CD14-positive monocyte (primary cell): Measurements from ENCODE around the gene MCF2L. TPM values are rescaled to one million over a fixed set of nuclear protein-coding genes. Genes with fewer than 3 reads are reported as not detected.

Experiments
- DNase-seq, 3 donors: peaks; one replicate each; pipeline ENCODE4 v3.0.0-alpha.2; 2011 to 2022
- H2AFZ ChIP-seq: 2 replicates; pipeline ENCODE4 v1.6.0; 2012; ENCODE audit warnings: mild to moderate bottlenecking, low read depth, low read length, inconsistent platforms; ENCODE audit not compliant: insufficient read depth, poor library complexity, severe bottlenecking
- H3K27ac ChIP-seq, 2 donors: 1 replicate in 1 of 2; 2 replicates in 1 of 2; pipeline ENCODE4 v1.5.1; 2012 to 2013; ENCODE audit warnings: low read length in 2 of 2, control low read depth in 1 of 2, inconsistent platforms in 1 of 2, low read depth in 1 of 2, mild to moderate bottlenecking in 1 of 2
- H3K27me3 ChIP-seq, 2 donors: one replicate each; pipeline versions ENCODE4 v1.6.0 to v1.6.1; 2011 to 2013; ENCODE audit warnings: low read length in 2 of 2; ENCODE audit not compliant: control insufficient read depth in 2 of 2, insufficient read depth in 2 of 2
- H3K36me3 ChIP-seq, 2 donors: replicated peaks in 1 of 2; 1 replicate in 1 of 2; 2 replicates in 1 of 2; pipeline versions ENCODE4 v1.5.1 to v1.6.1; 2012 to 2013; ENCODE audit warnings: low read length in 2 of 2, control low read depth in 1 of 2, inconsistent platforms in 1 of 2, mild to moderate bottlenecking in 1 of 2; ENCODE audit not compliant: insufficient read depth in 2 of 2, control insufficient read depth in 1 of 2
- H3K4me1 ChIP-seq, 2 donors: 1 replicate in 1 of 2; 2 replicates in 1 of 2; pipeline versions ENCODE4 v1.5.1 to v1.6.1; 2012 to 2013; ENCODE audit warnings: low read length in 2 of 2, control low read depth in 1 of 2, inconsistent platforms in 1 of 2, mild to moderate bottlenecking in 1 of 2, moderate library complexity in 1 of 2; ENCODE audit not compliant: insufficient read depth in 2 of 2, control insufficient read depth in 1 of 2
- H3K4me2 ChIP-seq: replicated peaks from 2 replicates; pipeline ENCODE3; 2012; ENCODE audit warnings: low read length, moderate library complexity, mild to moderate bottlenecking; ENCODE audit not compliant: poor library complexity, severe bottlenecking; ENCODE audit errors: extremely low read depth
- H3K4me3 ChIP-seq, 3 experiments: fragments of 200-600 bp in 1 of 3; sonication (generic) in 1 of 3; replicated peaks in 1 of 3; 1 replicate in 2 of 3; 2 replicates in 1 of 3; pipeline ENCODE4 v1.5.1; 2011 to 2013; ENCODE audit warnings: low read length in 3 of 3, mild to moderate bottlenecking in 3 of 3, control low read depth in 2 of 3, low read depth in 2 of 3, inconsistent platforms in 1 of 3, moderate library complexity in 1 of 3
- H3K79me2 ChIP-seq: 2 replicates; pipeline ENCODE4 v1.6.0; 2012; ENCODE audit warnings: mild to moderate bottlenecking, control low read depth, inconsistent platforms, low read length, moderate library complexity; ENCODE audit not compliant: insufficient read depth
- H3K9ac ChIP-seq: 2 replicates; pipeline ENCODE4 v1.6.0; 2017; ENCODE audit warnings: low read length, mild to moderate bottlenecking; ENCODE audit not compliant: insufficient read depth, poor library complexity, severe bottlenecking
- H3K9me3 ChIP-seq, 2 donors: replicated peaks in 1 of 2; 1 replicate in 1 of 2; 2 replicates in 1 of 2; pipeline versions ENCODE4 v1.5.1 to v1.6.1; 2012 to 2013; ENCODE audit warnings: low read length in 2 of 2, control low read depth in 1 of 2; ENCODE audit not compliant: control insufficient read depth in 1 of 2, insufficient read depth in 1 of 2
- H4K20me1 ChIP-seq: 2 replicates; pipeline ENCODE4 v1.6.0; 2012; ENCODE audit warnings: mild to moderate bottlenecking, low read length, control low read depth, moderate library complexity; ENCODE audit not compliant: insufficient read depth
- H3K27ac Mint-ChIP-seq, 7 donors: one replicate each; pipeline ENCODE4 v1.8.0; 2020; ENCODE audit warnings: mild to moderate bottlenecking in 7 of 7, mixed read lengths in 7 of 7, moderate library complexity in 6 of 7, inconsistent platforms in 2 of 7
- H3K27me3 Mint-ChIP-seq, 3 donors: one replicate each; pipeline ENCODE4 v1.8.0; 2021 to 2022; ENCODE audit warnings: low read depth in 3 of 3, mild to moderate bottlenecking in 3 of 3, mixed read lengths in 3 of 3, moderate library complexity in 3 of 3, inconsistent platforms in 1 of 3
- H3K36me3 Mint-ChIP-seq, 2 donors: one replicate each; pipeline ENCODE4 v1.8.0; 2020; ENCODE audit warnings: mixed read lengths in 2 of 2, inconsistent platforms in 1 of 2, mild to moderate bottlenecking in 1 of 2
- H3K4me1 Mint-ChIP-seq: one replicate; pipeline ENCODE4 v1.8.0; 2020; ENCODE audit warnings: mild to moderate bottlenecking, mixed read lengths
- H3K4me3 Mint-ChIP-seq, 2 donors: one replicate each; pipeline ENCODE4 v1.8.0; 2020; ENCODE audit warnings: mild to moderate bottlenecking in 2 of 2, mixed read lengths in 2 of 2, moderate library complexity in 1 of 2
- H3K9me3 Mint-ChIP-seq, 7 donors: one replicate each; pipeline ENCODE4 v1.8.0; 2020 to 2022; ENCODE audit warnings: mixed read lengths in 7 of 7, mild to moderate bottlenecking in 6 of 7, moderate library complexity in 6 of 7, inconsistent platforms in 2 of 7
- WGBS: methylation state at CpG from one replicate; pipeline ENCODE4 v1.1.5; 2013; ENCODE audit warnings: missing lambda C conversion rate; ENCODE audit not compliant: insufficient coverage; 5-methylcytosine and 5-hydroxymethylcytosine counted together
- intact Hi-C, 2 donors: fragments of 100-400 bp; cut with micrococcal nuclease; formaldehyde crosslinking; loops; one replicate each; pipeline versions ENCODE4 v1.15.0 to v1.15.1; 2023
- polyA plus RNA-seq, 3 donors: library from polyadenylated mRNA; depleted of rRNA in 1 of 3; unstranded in 2 of 3; stranded (reverse) in 1 of 3; fragments of 300-500 nt in 2 of 3; fragments of >200 nt in 1 of 3; fragmentation: Illumina TruSeq in 2 of 3; gene quantifications; 1 replicate in 2 of 3; 2 replicates in 1 of 3; pipeline ENCODE4 v1.2.3, GENCODE V29; 2012 to 2021
- TF ChIP-seq, protein P1 (sequence below): fragments of 200-600 bp; IDR thresholded peaks from one replicate; pipeline ENCODE4 v1.8.0; 2022; ENCODE audit warnings: antibody characterized with exemption, mild to moderate bottlenecking

MCF2L gene
- polyA plus RNA-seq, 3 donors: not detected

DNA sequence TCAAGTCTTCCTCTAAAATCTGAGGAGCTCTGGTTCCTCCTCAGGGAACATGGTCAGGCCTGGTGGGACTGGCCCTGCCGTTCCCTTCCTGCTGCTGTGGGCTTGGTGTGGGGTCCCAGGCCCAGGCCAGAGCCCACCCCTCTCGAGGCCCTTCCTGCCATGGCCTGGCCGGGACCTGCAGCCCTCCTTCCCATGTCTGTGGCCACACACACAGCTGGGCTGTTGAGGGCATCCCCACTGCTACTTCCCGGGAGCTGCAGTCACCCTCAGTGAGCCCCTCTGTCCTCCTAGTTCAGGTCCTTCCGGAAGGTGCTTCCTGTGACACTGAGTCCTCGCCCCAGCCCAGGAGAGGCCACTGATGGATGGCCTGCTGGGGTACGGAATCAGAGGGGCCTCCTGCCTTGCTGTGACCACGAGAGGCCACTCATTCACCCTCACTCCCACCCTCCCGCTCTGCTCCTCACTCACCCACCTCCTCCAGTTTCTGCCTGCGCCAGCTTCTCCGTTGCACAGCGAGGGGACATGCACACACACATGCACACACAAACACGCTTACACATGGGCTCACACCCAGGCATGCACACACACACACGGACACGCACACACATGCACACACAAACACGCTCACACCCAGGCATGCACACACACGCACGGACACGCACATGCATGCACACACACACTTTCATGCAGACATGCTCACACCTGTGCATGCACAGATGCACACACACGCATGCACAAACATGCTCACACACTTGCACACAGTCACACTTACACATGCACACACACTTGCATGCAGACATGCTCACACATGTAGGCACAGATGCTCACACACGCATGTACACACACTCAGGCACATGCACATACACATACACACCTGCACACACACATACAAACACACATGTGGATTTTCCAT, 7.3 kb upstream of the MCF2L start:
- no peaks in the 10 kb centered on the region for H3K9me3 ChIP-seq
- no peaks in the 10 kb centered on the region for H3K36me3 ChIP-seq
- no peak overlapping the region for H3K27ac Mint-ChIP-seq
- H3K27me3 Mint-ChIP-seq: peaks cover 3 to 20% (median 7%) of the 10 kb centered on the region in 3 donors
- TF ChIP-seq, protein P1, sequence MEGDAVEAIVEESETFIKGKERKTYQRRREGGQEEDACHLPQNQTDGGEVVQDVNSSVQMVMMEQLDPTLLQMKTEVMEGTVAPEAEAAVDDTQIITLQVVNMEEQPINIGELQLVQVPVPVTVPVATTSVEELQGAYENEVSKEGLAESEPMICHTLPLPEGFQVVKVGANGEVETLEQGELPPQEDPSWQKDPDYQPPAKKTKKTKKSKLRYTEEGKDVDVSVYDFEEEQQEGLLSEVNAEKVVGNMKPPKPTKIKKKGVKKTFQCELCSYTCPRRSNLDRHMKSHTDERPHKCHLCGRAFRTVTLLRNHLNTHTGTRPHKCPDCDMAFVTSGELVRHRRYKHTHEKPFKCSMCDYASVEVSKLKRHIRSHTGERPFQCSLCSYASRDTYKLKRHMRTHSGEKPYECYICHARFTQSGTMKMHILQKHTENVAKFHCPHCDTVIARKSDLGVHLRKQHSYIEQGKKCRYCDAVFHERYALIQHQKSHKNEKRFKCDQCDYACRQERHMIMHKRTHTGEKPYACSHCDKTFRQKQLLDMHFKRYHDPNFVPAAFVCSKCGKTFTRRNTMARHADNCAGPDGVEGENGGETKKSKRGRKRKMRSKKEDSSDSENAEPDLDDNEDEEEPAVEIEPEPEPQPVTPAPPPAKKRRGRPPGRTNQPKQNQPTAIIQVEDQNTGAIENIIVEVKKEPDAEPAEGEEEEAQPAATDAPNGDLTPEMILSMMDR: no peak
- no peak overlapping the region for H3K27ac ChIP-seq
- 90% methylated on average over 19 of the region's 21 CpGs for WGBS
- no peak for DNase-seq
- H3K36me3 Mint-ChIP-seq: no peaks in the 10 kb centered on the region
- no peak overlapping the region for H3K9ac ChIP-seq
- intact Hi-C loops: no loop called here
- no peak overlapping the region for H2AFZ ChIP-seq
- H3K4me3 ChIP-seq: no peak overlapping the region
- H3K79me2 ChIP-seq: no peaks in the 10 kb centered on the region
- H3K9me3 Mint-ChIP-seq: peaks cover 0 to 2% (median 0%) of the 10 kb centered on the region in 7 donors
- no peaks in the 10 kb centered on the region for H3K4me1 Mint-ChIP-seq
- H3K4me1 ChIP-seq: no peaks in the 10 kb centered on the region
- H3K27me3 ChIP-seq: peaks cover 0 to 3% of the 10 kb centered on the region in 2 donors
- no peak overlapping the region for H3K4me3 Mint-ChIP-seq
- H3K4me2 ChIP-seq: no peak overlapping the region
- no peaks in the 10 kb centered on the region for H4K20me1 ChIP-seq

DNA sequence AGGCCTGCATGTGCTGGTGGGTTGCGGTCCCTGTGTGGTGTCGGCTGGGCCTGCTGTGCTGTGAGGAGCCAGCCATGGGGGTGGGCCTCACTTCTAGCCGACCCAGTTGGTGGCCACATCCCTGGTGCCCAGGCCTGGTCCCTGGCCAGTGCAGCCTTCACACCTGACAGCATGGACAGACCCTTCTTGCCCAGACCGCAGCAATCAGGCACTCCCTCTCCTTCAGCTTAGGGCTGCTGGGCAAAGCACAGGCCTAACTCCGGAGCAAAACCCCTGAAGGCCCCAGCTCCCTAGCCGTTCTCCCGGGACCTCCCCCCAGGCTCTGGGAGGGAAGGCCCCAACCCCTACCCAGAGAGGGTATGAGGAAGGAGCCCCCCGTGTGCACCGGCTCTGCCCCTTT, 6.6 kb upstream of the MCF2L start:
- WGBS: 81% methylated on average over 3 of the region's 9 CpGs
- H3K27me3 Mint-ChIP-seq: peaks cover 3 to 24% (median 7%) of the 10 kb centered on the region in 3 donors
- H3K27ac Mint-ChIP-seq: no peak overlapping the region
- Histone ChIP-seq H3K4me1 (no peaks in the 10 kb centered on the region), H3K79me2 (no peaks in the 10 kb centered on the region), H4K20me1 (no peaks in the 10 kb centered on the region), H3K9me3 (no peaks in the 10 kb centered on the region), H3K4me2 (no peak overlapping the region), H3K36me3 (no peaks in the 10 kb centered on the region), H3K4me3 (no peak overlapping the region), H3K27me3 (peaks cover 0 to 3% of the 10 kb centered on the region in 2 donors), H2AFZ (no peak overlapping the region), H3K9ac (no peak overlapping the region), H3K27ac (no peak overlapping the region)
- intact Hi-C loops: no loop called here
- H3K36me3 Mint-ChIP-seq: no peaks in the 10 kb centered on the region
- TF ChIP-seq, protein P1: no peak
- no peak overlapping the region for H3K4me3 Mint-ChIP-seq
- peaks cover 0 to 2% (median 0%) of the 10 kb centered on the region in 7 donors for H3K9me3 Mint-ChIP-seq
- no peaks in the 10 kb centered on the region for H3K4me1 Mint-ChIP-seq
- DNase-seq: no peak
